Esophagus squamous epithelium (tissue), 4 donors: Measurements from ENCODE around the gene PARD3.

Experiments used
- POLR2A ChIP-seq, 4 donors: fragments of 450-650 bp; IDR thresholded peaks; one replicate each; pipeline ENCODE4 v1.6.1; 2017; ENCODE audit warnings: antibody characterized with exemption in 4 of 4, mild to moderate bottlenecking in 4 of 4, moderate library complexity in 3 of 4
- TF ChIP-seq, protein P1 (sequence below), 6 experiments: fragments of 450-650 bp in 4 of 6; fragments of 200-600 bp in 2 of 6; sonication (generic) in 2 of 6; IDR thresholded peaks; one replicate each; pipeline ENCODE4 v1.5.1; 2016 to 2019; ENCODE audit warnings: antibody characterized with exemption in 6 of 6, mild to moderate bottlenecking in 4 of 6, moderate library complexity in 4 of 6

DNA sequence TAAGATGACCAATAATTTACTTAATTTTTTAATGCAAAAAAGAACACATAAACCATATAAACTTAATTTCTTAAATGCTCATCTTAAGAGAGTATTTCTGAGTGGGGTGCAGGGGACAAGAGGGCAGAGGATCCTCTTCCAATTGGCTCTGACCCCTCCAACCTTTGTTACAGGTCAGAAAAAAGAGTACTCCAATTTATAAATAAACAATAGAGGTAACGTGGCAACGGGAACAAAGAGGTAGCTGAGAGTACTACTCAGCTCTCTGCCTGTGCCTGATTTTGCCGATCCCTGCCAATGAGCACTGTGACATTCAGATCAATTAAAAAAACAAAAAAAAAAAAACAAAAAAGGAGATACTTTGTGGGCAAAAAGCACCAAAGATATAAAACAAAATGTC lies 307.9 kb downstream of the PARD3 start:
- TF ChIP-seq, protein P1, sequence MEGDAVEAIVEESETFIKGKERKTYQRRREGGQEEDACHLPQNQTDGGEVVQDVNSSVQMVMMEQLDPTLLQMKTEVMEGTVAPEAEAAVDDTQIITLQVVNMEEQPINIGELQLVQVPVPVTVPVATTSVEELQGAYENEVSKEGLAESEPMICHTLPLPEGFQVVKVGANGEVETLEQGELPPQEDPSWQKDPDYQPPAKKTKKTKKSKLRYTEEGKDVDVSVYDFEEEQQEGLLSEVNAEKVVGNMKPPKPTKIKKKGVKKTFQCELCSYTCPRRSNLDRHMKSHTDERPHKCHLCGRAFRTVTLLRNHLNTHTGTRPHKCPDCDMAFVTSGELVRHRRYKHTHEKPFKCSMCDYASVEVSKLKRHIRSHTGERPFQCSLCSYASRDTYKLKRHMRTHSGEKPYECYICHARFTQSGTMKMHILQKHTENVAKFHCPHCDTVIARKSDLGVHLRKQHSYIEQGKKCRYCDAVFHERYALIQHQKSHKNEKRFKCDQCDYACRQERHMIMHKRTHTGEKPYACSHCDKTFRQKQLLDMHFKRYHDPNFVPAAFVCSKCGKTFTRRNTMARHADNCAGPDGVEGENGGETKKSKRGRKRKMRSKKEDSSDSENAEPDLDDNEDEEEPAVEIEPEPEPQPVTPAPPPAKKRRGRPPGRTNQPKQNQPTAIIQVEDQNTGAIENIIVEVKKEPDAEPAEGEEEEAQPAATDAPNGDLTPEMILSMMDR (IDR thresholded peaks at IDR 0.05) = no peak
- TF ChIP-seq POLR2A (IDR thresholded peaks at IDR 0.05) = no peak
